ENCODE results near the gene FAM13A. TPM values are rescaled to one million over a fixed set of nuclear protein-coding genes. Genes with fewer than 3 reads are reported as not detected.
"Not testable (repeated sequence)": the region's sequence is repeated elsewhere in the genome, so short reads cannot be mapped to it uniquely, and the experiment has no call there.

The FAM13A gene
- total RNA-seq, 1 experiment from 2014 or later = 22.3 TPM

GRCh38 chr4:88853583-88853982 lies 203.4 kb downstream of the FAM13A start:
- DNase-seq (ENCODE audit: low read depth) = not testable (repeated sequence)

GRCh38 chr4:88846206-88846790 lies 210.7 kb downstream of the FAM13A start:
- DNase-seq (ENCODE audit: low read depth) = no peak

- DNase-seq (ENCODE audit: low read depth) = peak; percentile 32
Measured at GRCh38 chr4:88843067-88843685, 213.8 kb downstream of the FAM13A start.

- DNase-seq (ENCODE audit: low read depth) = peak; percentile 71
Measured at GRCh38 chr4:88841635-88842034, 215.3 kb downstream of the FAM13A start.

- no peak for DNase-seq (ENCODE audit: low read depth)
Measured at GRCh38 chr4:88836216-88836615, 220.8 kb downstream of the FAM13A start.

GRCh38 chr4:88831031-88831430 lies 226.0 kb downstream of the FAM13A start:
- DNase-seq (ENCODE audit: low read depth) = peak; percentile 25

- DNase-seq (ENCODE audit: low read depth) = no peak
Measured at GRCh38 chr4:88830598-88830997, 226.4 kb downstream of the FAM13A start.

GRCh38 chr4:88828842-88829571 lies 228.0 kb downstream of the FAM13A start:
- DNase-seq (ENCODE audit: low read depth) = no peak

- no peak for DNase-seq (ENCODE audit: low read depth)
Measured at GRCh38 chr4:88827442-88827841, 229.5 kb downstream of the FAM13A start.

GRCh38 chr4:88826771-88827170 lies 230.2 kb downstream of the FAM13A start:
- no peak for DNase-seq (ENCODE audit: low read depth)

GRCh38 chr4:88825931-88826330 lies 231.1 kb downstream of the FAM13A start:
- DNase-seq (ENCODE audit: low read depth) = no peak

- peak; percentile 93 for DNase-seq (ENCODE audit: low read depth)
Measured at GRCh38 chr4:88823058-88823919, 233.7 kb downstream of the FAM13A start.

GRCh38 chr4:88822034-88822789 lies 234.8 kb downstream of the FAM13A start:
- DNase-seq (ENCODE audit: low read depth) = no peak

GRCh38 chr4:88821522-88821921 lies 235.5 kb downstream of the FAM13A start:
- DNase-seq (ENCODE audit: low read depth) = no peak

GRCh38 chr4:88820698-88821415 lies 236.1 kb downstream of the FAM13A start:
- DNase-seq (ENCODE audit: low read depth) = no peak

- DNase-seq (ENCODE audit: low read depth) = no peak
Measured at GRCh38 chr4:88819818-88820697, 236.9 kb downstream of the FAM13A start.

- peak; percentile 57 for DNase-seq (ENCODE audit: low read depth)
Measured at GRCh38 chr4:88818631-88819470, 238.1 kb downstream of the FAM13A start.

- DNase-seq (ENCODE audit: low read depth) = no peak
Measured at GRCh38 chr4:88817740-88818139, 239.2 kb downstream of the FAM13A start.

- DNase-seq (ENCODE audit: low read depth) = no peak
Measured at GRCh38 chr4:88816360-88816759, 240.6 kb downstream of the FAM13A start.
